ENCODE results near the gene NCAM1.

Gene NCAM1

GRCh38 chr11:113286509-113287497 lies 325.6 kb downstream of the NCAM1 start:
- Histone ChIP-seq H4K8ac (ENCODE audit: low read depth, low read length) (no peak overlapping the region), H3K36me3 (replicated peaks in 1 of 2; ENCODE audit: control insufficient read depth in 2 of 2, insufficient read depth in 2 of 2, low read length in 2 of 2) (no peaks in the 10 kb centered on the region), H3K9me3 (replicated peaks in 1 of 2; ENCODE audit: control insufficient read depth in 2 of 2, insufficient read depth in 1 of 2, low read depth in 1 of 2, low read length in 2 of 2) (no peaks in the 10 kb centered on the region), H4K91ac (ENCODE audit: low read depth, low read length, poor library complexity) (no peak overlapping the region), H2BK120ac (ENCODE audit: low read depth, low read length) (no peak overlapping the region), H3K27me3 (ENCODE audit: control insufficient read depth in 3 of 3, insufficient read depth in 3 of 3, low read depth in 1 of 3, low read length in 3 of 3) (no peaks in the 10 kb centered on the region), H3K79me1 (ENCODE audit: low read depth, low read length) (no peaks in the 10 kb centered on the region), H3K14ac (ENCODE audit: low read length) (no peak overlapping the region), H3K23ac (ENCODE audit: low read depth, low read length, poor library complexity) (no peak overlapping the region), H2BK12ac (ENCODE audit: low read length) (no peak overlapping the region), H2AK5ac (ENCODE audit: low read depth, low read length) (peak overlapping the region; percentile 45), H3K27ac (replicated peaks; ENCODE audit: low read length) (no peak overlapping the region), H3K4ac (ENCODE audit: low read length) (no peak overlapping the region), H3K4me2 (ENCODE audit: insufficient read depth, low read length, poor library complexity, severe bottlenecking) (no peak overlapping the region), H3K4me3 (ENCODE audit: low read length in 2 of 2) (no peak overlapping the region), H2AFZ (ENCODE audit: low read length) (no peak overlapping the region), H3K4me1 (ENCODE audit: control insufficient read depth in 2 of 2, insufficient read depth in 1 of 2, low read depth in 1 of 2, low read length in 2 of 2) (peaks cover 0 to 5% of the 10 kb centered on the region in 2 donors), H2BK15ac (ENCODE audit: low read length) (no peak overlapping the region), H3K18ac (ENCODE audit: low read length) (no peak overlapping the region), H2BK5ac (ENCODE audit: low read length) (no peak overlapping the region), H3K9ac (ENCODE audit: low read depth, low read length, poor library complexity) (no peak overlapping the region)
- no peak for DNase-seq (ENCODE audit: low spot score)
- WGBS, 2 donors (ENCODE audit: extremely low coverage in 2 of 2, insufficient read length in 2 of 2, insufficient replicate concordance in 1 of 2) = no CpG with 5 or more reads among the region's 11 CpGs

- H2BK15ac ChIP-seq (ENCODE audit: low read length) = no peak overlapping the region
- H2BK5ac ChIP-seq (ENCODE audit: low read length) = no peak overlapping the region
- no CpG with 5 or more reads among the region's 3 CpGs for WGBS, 2 donors (ENCODE audit: extremely low coverage in 2 of 2, insufficient read length in 2 of 2, insufficient replicate concordance in 1 of 2)
- H3K4me3 ChIP-seq (ENCODE audit: low read length in 2 of 2) = no peak overlapping the region
- no peak overlapping the region for H3K4me2 ChIP-seq (ENCODE audit: insufficient read depth, low read length, poor library complexity, severe bottlenecking)
- no peak overlapping the region for H2BK120ac ChIP-seq (ENCODE audit: low read depth, low read length)
- no peaks in the 10 kb centered on the region for H3K27me3 ChIP-seq (ENCODE audit: control insufficient read depth in 3 of 3, insufficient read depth in 3 of 3, low read depth in 1 of 3, low read length in 3 of 3)
- no peak overlapping the region for H2AK5ac ChIP-seq (ENCODE audit: low read depth, low read length)
- no peaks in the 10 kb centered on the region for H3K36me3 ChIP-seq (replicated peaks in 1 of 2; ENCODE audit: control insufficient read depth in 2 of 2, insufficient read depth in 2 of 2, low read length in 2 of 2)
- no peak overlapping the region for H4K8ac ChIP-seq (ENCODE audit: low read depth, low read length)
- H3K79me1 ChIP-seq (ENCODE audit: low read depth, low read length) = no peaks in the 10 kb centered on the region
- H3K4me1 ChIP-seq (ENCODE audit: control insufficient read depth in 2 of 2, insufficient read depth in 1 of 2, low read depth in 1 of 2, low read length in 2 of 2) = peaks cover 0 to 5% of the 10 kb centered on the region in 2 donors
- no peak overlapping the region for H3K18ac ChIP-seq (ENCODE audit: low read length)
- no peaks in the 10 kb centered on the region for H3K9me3 ChIP-seq (replicated peaks in 1 of 2; ENCODE audit: control insufficient read depth in 2 of 2, insufficient read depth in 1 of 2, low read depth in 1 of 2, low read length in 2 of 2)
- no peak overlapping the region for H2BK12ac ChIP-seq (ENCODE audit: low read length)
- no peak overlapping the region for H2AFZ ChIP-seq (ENCODE audit: low read length)
- H3K14ac ChIP-seq (ENCODE audit: low read length) = no peak overlapping the region
- no peak overlapping the region for H4K91ac ChIP-seq (ENCODE audit: low read depth, low read length, poor library complexity)
- H3K9ac ChIP-seq (ENCODE audit: low read depth, low read length, poor library complexity) = no peak overlapping the region
- no peak overlapping the region for H3K27ac ChIP-seq (replicated peaks; ENCODE audit: low read length)
- no peak overlapping the region for H3K4ac ChIP-seq (ENCODE audit: low read length)
- DNase-seq (ENCODE audit: low spot score) = no peak
- no peak overlapping the region for H3K23ac ChIP-seq (ENCODE audit: low read depth, low read length, poor library complexity)
Observed at GRCh38 chr11:113287801-113288200, 326.6 kb downstream of the NCAM1 start.

- H2BK5ac ChIP-seq (ENCODE audit: low read length) = no peak overlapping the region
- no peak overlapping the region for H2BK12ac ChIP-seq (ENCODE audit: low read length)
- peak overlapping the region; percentile 56 for H3K18ac ChIP-seq (ENCODE audit: low read length)
- peaks cover 0 to 5% of the 10 kb centered on the region in 2 donors for H3K4me1 ChIP-seq (ENCODE audit: control insufficient read depth in 2 of 2, insufficient read depth in 1 of 2, low read depth in 1 of 2, low read length in 2 of 2)
- H3K4ac ChIP-seq (ENCODE audit: low read length) = no peak overlapping the region
- no peaks in the 10 kb centered on the region for H3K79me1 ChIP-seq (ENCODE audit: low read depth, low read length)
- no peaks in the 10 kb centered on the region for H3K27me3 ChIP-seq (ENCODE audit: control insufficient read depth in 3 of 3, insufficient read depth in 3 of 3, low read depth in 1 of 3, low read length in 3 of 3)
- no peak overlapping the region for H2BK15ac ChIP-seq (ENCODE audit: low read length)
- WGBS, 2 donors (ENCODE audit: extremely low coverage in 2 of 2, insufficient read length in 2 of 2, insufficient replicate concordance in 1 of 2) = no CpG with 5 or more reads among the region's 6 CpGs
- H2AFZ ChIP-seq (ENCODE audit: low read length) = no peak overlapping the region
- no peak overlapping the region for H3K9ac ChIP-seq (ENCODE audit: low read depth, low read length, poor library complexity)
- H2BK120ac ChIP-seq (ENCODE audit: low read depth, low read length) = no peak overlapping the region
- H3K9me3 ChIP-seq (replicated peaks in 1 of 2; ENCODE audit: control insufficient read depth in 2 of 2, insufficient read depth in 1 of 2, low read depth in 1 of 2, low read length in 2 of 2) = no peaks in the 10 kb centered on the region
- no peak overlapping the region for H4K91ac ChIP-seq (ENCODE audit: low read depth, low read length, poor library complexity)
- H4K8ac ChIP-seq (ENCODE audit: low read depth, low read length) = no peak overlapping the region
- no peak for DNase-seq (ENCODE audit: low spot score)
- no peak overlapping the region for H3K23ac ChIP-seq (ENCODE audit: low read depth, low read length, poor library complexity)
- H2AK5ac ChIP-seq (ENCODE audit: low read depth, low read length) = no peak overlapping the region
- H3K4me3 ChIP-seq (ENCODE audit: low read length in 2 of 2) = no peak overlapping the region
- no peaks in the 10 kb centered on the region for H3K36me3 ChIP-seq (replicated peaks in 1 of 2; ENCODE audit: control insufficient read depth in 2 of 2, insufficient read depth in 2 of 2, low read length in 2 of 2)
- H3K27ac ChIP-seq (replicated peaks; ENCODE audit: low read length) = no peak overlapping the region
- no peak overlapping the region for H3K4me2 ChIP-seq (ENCODE audit: insufficient read depth, low read length, poor library complexity, severe bottlenecking)
- no peak overlapping the region for H3K14ac ChIP-seq (ENCODE audit: low read length)
Observed at GRCh38 chr11:113288286-113288863, 327.2 kb downstream of the NCAM1 start.

All from neuronal stem cell (in vitro differentiated cells).